ENCODE measurements around the gene MED27.

GRCh38 chr9:131915181-131915580, 164.5 kb downstream of the MED27 start:
- TF ChIP-seq CTCF (IDR thresholded peaks at IDR 0.05) (no peak), POLR2A (IDR thresholded peaks at IDR 0.05; ENCODE audit: low read depth) (no peak), POLR2AphosphoS5 (IDR thresholded peaks at IDR 0.05) (no peak)
